GM10248 (cell line): ENCODE data around the gene SLC26A9.
A peak's percentile ranks its signal among the peaks of the same experiment; 100 is the strongest.

Experiments used
- CTCF ChIA-PET: fragments of 300-600 bp; sonication (Branson Sonifier 250); formaldehyde crosslinking; extraction: SDS; loops from one replicate; lab custom pipeline; 2021; ENCODE audit warnings: antibody characterized with exemption; lab: Yijun Ruan, JAX
- POLR2A ChIA-PET: fragments of 350-650 bp; sonication (Branson Sonifier 250); formaldehyde crosslinking; extraction: SDS; loops from one replicate; lab custom pipeline; 2020; ENCODE audit warnings: antibody characterized with exemption; lab: Yijun Ruan, JAX
- DNase-seq: peaks from one replicate; pipeline ENCODE4 v3.0.0; 2012; ENCODE audit errors: extremely low spot score
- TF ChIP-seq, protein P1 (sequence below): IDR thresholded peaks from 2 replicates; pipeline ENCODE4 v1.5.1; 2012; ENCODE audit warnings: mild to moderate bottlenecking, low read depth; ENCODE audit errors: extremely low read depth, missing control alignments, control extremely low read depth

Gene SLC26A9

DNA sequence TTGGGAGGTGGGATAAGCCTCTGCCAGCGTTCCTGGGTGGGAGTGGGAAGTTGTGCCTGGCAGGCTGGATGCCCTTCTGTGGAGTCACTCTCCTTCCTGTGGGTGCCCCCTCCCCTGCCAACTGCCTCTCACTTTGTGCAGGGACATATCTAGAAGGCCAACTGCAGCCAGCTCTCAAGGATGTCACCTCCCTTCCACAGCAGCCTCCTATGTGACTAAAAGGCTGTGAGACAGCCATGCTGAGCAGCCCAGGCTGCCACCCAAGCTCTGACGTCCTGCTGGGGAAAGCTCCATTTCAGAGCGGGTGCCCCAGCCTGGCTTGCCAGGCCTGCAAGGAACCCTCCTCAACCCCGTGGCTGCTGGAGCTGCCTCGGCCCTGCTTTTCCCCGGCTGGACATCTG is 19.6 kb upstream of the SLC26A9 start:
- ChIA-PET POLR2A (no interaction called here), CTCF (interaction anchor here (0.7 to 7.7 kb wide), 6 partner anchors 8 to 143 kb away, joined by 3 to 62 read pairs (median 3); no protein-coding TSS in a partner anchor)
- TF ChIP-seq, protein P1, sequence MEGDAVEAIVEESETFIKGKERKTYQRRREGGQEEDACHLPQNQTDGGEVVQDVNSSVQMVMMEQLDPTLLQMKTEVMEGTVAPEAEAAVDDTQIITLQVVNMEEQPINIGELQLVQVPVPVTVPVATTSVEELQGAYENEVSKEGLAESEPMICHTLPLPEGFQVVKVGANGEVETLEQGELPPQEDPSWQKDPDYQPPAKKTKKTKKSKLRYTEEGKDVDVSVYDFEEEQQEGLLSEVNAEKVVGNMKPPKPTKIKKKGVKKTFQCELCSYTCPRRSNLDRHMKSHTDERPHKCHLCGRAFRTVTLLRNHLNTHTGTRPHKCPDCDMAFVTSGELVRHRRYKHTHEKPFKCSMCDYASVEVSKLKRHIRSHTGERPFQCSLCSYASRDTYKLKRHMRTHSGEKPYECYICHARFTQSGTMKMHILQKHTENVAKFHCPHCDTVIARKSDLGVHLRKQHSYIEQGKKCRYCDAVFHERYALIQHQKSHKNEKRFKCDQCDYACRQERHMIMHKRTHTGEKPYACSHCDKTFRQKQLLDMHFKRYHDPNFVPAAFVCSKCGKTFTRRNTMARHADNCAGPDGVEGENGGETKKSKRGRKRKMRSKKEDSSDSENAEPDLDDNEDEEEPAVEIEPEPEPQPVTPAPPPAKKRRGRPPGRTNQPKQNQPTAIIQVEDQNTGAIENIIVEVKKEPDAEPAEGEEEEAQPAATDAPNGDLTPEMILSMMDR = no peak
- DNase-seq = no peak

DNA sequence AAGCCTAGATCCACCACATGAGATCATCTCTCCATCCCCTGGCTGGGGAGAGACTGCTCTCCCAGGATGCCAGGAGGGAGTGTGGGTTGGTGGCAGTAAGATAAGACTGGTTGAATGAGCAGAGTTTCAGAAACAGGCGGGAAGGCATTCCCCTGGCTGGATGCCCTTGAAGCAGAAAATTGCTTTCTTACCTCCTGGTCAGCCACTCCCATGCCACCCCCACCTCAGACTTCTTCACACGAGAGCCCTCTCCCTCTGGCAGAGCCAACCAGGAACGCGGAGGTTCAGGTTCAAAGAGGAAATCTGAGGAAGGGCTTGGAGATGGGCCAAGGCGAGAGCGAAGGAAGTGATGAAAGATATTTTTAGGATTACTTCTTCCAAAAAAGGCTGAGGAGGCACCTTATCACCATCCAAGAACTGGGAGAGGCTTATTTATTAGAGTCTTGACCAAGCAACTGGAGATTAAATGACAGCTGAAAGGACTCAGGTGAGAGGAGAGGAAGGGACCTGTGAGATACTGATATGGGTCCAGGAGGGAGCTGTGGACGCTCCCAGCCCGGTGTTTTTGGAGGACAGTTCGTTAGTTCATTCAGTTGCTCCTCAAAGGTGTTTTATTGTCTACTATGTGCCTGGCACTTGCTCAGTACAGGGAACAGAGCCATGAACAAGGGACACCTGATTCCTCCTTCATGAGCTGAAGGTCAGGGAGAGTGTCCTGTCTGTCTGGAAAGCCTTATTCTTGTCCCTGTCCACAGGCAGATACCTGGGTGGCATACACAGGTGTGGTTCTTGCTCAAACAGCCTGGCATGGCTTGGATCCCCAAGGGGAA is 18.9 kb upstream of the SLC26A9 start:
- CTCF ChIA-PET = interaction anchor here (0.7 to 7.7 kb wide), 7 partner anchors 9 to 144 kb away, joined by 3 to 62 read pairs (median 3); no protein-coding TSS in a partner anchor
- DNase-seq = no peak
- TF ChIP-seq, protein P1 = no peak
- POLR2A ChIA-PET = no interaction called here

DNA sequence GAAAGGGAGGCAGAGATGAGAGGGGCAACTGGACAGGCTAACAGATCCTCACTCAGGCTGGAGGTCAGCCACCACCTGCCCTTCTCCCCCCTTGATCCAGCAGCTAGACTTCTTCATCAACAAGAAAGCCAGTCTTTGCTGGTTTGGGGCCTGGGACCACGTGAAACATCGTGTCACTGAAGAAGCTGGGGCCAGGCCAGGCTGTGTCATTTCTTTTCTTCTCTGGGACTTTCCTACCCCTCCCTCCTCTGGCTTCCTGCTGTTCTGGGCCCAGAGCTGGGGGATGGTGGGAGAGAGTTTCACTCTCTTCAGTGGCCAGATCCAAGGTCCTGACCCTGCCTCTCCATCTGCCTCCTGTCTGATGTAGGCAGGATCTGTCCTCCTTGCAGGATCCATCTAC is 18.1 kb upstream of the SLC26A9 start:
- peak; percentile 57 for DNase-seq
- POLR2A ChIA-PET = no interaction called here
- CTCF ChIA-PET = interaction anchor here (1.0 to 7.7 kb wide), 5 partner anchors 13 to 303 kb away, joined by 3 to 62 read pairs (median 5); no protein-coding TSS in a partner anchor
- TF ChIP-seq, protein P1 = no peak

DNA sequence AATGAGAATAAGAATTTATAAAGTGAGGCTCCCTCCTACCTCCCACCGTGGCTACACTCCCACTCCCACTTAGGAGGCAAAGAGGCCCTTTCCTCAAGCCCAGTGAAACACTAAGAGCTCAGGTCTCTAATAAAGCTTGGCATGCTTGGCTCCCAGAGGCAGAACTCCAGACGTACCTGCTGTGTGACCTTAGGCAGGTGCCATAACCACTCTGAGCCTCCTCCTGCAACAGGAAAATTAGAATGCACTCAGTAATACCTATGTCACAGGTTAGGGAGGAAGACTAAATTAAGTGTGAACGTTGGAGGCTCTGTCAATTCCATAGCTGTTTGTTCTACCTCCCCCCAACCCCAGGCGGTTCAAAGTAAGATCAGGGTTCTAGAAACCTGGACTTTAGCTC is 16.5 kb upstream of the SLC26A9 start:
- POLR2A ChIA-PET = no interaction called here

DNA sequence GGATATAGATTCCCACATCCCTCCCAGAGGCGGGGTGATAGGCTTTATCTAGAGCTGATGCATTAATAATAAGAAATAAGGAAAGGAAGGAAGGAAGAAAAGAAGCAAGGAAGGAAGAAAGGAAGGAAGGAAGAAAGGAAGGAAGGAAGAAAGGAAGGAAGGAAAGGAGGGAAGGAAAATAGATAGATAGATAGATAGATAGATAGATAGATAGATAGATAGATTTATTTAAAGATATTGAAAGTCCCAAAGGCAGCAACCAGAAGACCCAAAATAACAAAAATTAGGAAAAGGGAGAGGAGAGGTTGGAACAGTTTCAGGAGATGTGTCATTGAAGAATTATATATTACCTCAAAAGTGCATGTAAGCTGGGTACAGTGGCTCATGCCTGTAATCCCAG is 12.2 kb upstream of the SLC26A9 start:
- TF ChIP-seq, protein P1 = no peak
- POLR2A ChIA-PET = no interaction called here
- DNase-seq = no peak
- CTCF ChIA-PET = interaction anchor here (1.1 kb wide), 1 partner anchor 37 kb away, joined by 3 read pairs; no protein-coding TSS in a partner anchor

More for the DNA sequence above, 16.5 kb upstream of the SLC26A9 start:
- TF ChIP-seq, protein P1 = no peak
- CTCF ChIA-PET = interaction anchor here (1.1 to 7.7 kb wide), 4 partner anchors 10 to 41 kb away, joined by 3 to 62 read pairs (median 12); no protein-coding TSS in a partner anchor
- DNase-seq = no peak

DNA sequence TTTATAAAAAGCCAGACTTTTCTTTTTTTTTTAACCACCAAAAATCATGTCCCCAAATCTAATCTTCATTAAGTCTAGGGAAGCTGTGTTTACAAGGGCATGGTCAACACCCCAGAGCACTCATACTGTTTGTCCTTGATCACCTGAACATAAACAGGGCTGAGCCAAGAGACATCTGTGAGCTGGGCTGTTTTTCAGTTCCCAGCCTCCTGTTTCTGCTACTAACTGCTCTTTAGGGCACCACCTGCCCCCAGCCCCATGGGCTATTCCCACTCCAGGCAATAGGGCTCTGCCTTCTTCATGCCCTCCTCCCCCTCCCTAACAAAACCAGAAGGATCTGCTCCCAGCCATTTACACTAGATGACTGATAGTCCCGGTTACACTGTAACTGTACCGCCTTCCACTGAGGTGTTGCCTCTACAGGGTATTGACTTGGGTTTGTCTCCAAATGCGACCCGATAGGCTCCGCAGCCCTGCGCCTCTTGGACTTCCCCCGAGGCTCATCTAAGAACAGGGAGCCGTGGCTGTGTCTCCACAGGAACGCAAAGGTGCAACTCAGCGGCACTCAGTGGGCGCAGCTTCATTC is 11.7 kb upstream of the SLC26A9 start:
- DNase-seq = no peak
- CTCF ChIA-PET = interaction anchor here (1.1 kb wide), 1 partner anchor 36 kb away, joined by 3 read pairs; no protein-coding TSS in a partner anchor
- TF ChIP-seq, protein P1 = no peak
- POLR2A ChIA-PET = no interaction called here
